BJ (cell line): ENCODE results near the gene OPCML. TPM values are rescaled to one million over a fixed set of nuclear protein-coding genes. Genes with fewer than 3 reads are reported as not detected.

Experiments used
- CTCF ChIA-PET: fragments of 350-600 bp; formaldehyde crosslinking; extraction: SDS; loops from one replicate; lab custom pipeline; 2021; ENCODE audit warnings: antibody characterized with exemption, inconsistent platforms; lab: Yijun Ruan, JAX
- POLR2A ChIA-PET: fragments of 300-600 bp; sonication (Branson Sonifier 250); formaldehyde crosslinking; extraction: SDS; loops from one replicate; lab custom pipeline; 2021; ENCODE audit warnings: antibody characterized with exemption; lab: Charles Lee
- DNase-seq: peaks from one replicate; pipeline ENCODE4 v3.0.0-alpha.2; 2011; ENCODE audit warnings: low read depth
- H3K27me3 ChIP-seq: 2 replicates; pipeline ENCODE4 v1.6.0; 2011; ENCODE audit warnings: low read length; ENCODE audit not compliant: control insufficient read depth, insufficient read depth
- H3K36me3 ChIP-seq: 2 replicates; pipeline ENCODE4 v1.5.1; 2011; ENCODE audit warnings: low read length; ENCODE audit not compliant: control insufficient read depth, insufficient read depth
- H3K4me3 ChIP-seq: 2 replicates; pipeline ENCODE4 v1.5.1; 2011; ENCODE audit warnings: low read depth, mild to moderate bottlenecking, control low read depth, low read length
- polyA plus RNA-seq: library from polyadenylated mRNA; depleted of rRNA; stranded (reverse); fragments of >200 nt; gene quantifications from 2 replicates; pipeline ENCODE4 v1.2.3, GENCODE V29; 2011
- TF ChIP-seq, protein P1 (sequence below): IDR thresholded peaks from 2 replicates; pipeline ENCODE4 v1.5.1; 2011; ENCODE audit warnings: low read depth, mild to moderate bottlenecking, control low read depth, inconsistent platforms, low read length, moderate library complexity; ENCODE audit not compliant: insufficient read depth

The OPCML gene
- polyA plus RNA-seq, 1 experiment, result 2.0 TPM

DNA sequence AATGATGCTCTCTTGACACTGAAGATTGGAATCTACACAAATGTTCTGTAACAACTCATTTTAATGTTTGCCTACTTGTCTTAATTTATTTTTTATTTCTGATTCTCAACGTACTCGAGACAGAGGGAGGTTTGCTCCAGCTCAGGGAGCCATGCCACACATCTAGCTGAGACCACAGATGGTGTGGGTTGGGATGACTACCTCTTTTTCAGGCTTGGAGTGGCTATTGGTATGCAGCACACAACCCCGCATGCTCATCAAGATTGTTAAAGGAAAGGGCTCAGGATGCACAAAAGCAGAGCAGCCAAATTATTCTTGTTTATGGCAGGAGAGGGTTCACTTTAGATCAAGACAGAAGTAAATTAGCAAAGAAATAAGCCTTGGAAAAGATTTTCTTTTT is 424.5 kb downstream of the OPCML start:
- ChIA-PET CTCF (no interaction called here), POLR2A (no interaction called here)
- TF ChIP-seq, protein P1, sequence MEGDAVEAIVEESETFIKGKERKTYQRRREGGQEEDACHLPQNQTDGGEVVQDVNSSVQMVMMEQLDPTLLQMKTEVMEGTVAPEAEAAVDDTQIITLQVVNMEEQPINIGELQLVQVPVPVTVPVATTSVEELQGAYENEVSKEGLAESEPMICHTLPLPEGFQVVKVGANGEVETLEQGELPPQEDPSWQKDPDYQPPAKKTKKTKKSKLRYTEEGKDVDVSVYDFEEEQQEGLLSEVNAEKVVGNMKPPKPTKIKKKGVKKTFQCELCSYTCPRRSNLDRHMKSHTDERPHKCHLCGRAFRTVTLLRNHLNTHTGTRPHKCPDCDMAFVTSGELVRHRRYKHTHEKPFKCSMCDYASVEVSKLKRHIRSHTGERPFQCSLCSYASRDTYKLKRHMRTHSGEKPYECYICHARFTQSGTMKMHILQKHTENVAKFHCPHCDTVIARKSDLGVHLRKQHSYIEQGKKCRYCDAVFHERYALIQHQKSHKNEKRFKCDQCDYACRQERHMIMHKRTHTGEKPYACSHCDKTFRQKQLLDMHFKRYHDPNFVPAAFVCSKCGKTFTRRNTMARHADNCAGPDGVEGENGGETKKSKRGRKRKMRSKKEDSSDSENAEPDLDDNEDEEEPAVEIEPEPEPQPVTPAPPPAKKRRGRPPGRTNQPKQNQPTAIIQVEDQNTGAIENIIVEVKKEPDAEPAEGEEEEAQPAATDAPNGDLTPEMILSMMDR, result no peak
- Histone ChIP-seq H3K4me3 (no peak overlapping the region), H3K36me3 (no peaks in the 10 kb centered on the region), H3K27me3 (no peaks in the 10 kb centered on the region)
- DNase-seq, result no peak

DNA sequence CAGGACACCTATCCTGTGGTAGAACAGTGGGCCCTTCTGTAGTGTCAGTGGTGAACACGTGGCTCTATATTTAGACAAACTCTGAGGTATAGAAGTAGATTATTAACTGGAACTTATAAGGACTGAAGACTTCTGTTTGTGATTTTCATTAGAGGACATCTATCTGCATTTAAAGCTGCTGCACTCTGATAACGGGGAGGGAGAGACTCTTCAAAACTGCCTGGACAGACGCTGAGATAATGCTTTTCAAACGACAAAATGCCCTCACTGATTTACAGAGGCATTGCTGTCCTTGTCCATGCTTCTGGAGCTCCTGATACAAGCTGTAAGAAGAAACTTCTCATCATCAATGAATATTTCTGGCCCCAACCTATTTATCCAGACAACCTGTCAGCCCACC is 425.2 kb downstream of the OPCML start:
- no peak for DNase-seq
- no peaks in the 10 kb centered on the region for H3K36me3 ChIP-seq
- no peak overlapping the region for H3K4me3 ChIP-seq
- H3K27me3 ChIP-seq, result no peaks in the 10 kb centered on the region
- TF ChIP-seq, protein P1, result no peak
- ChIA-PET CTCF (no interaction called here), POLR2A (no interaction called here)

DNA sequence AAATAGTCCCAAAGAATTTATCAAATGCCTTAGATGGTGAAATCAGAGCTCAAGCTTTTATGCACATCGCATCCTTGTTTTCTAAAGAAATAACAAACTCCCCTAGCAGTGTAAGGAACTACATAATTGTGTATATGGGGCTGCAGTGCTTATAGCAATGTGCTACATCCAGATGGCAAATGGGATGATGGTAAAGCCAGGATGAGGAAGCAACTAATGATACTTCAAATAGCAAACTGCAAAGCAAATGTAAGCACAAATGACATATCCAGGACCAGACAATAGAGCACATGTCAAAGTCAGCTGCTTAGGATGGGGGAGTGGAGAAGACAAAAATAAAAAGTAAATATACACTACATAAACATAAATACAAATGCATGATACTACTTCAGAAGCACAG is 425.9 kb downstream of the OPCML start:
- DNase-seq, result no peak
- Histone ChIP-seq H3K4me3 (no peak overlapping the region), H3K27me3 (no peaks in the 10 kb centered on the region), H3K36me3 (no peaks in the 10 kb centered on the region)
- TF ChIP-seq, protein P1, result no peak
- POLR2A ChIA-PET, result no interaction called here
- CTCF ChIA-PET, result no interaction called here

DNA sequence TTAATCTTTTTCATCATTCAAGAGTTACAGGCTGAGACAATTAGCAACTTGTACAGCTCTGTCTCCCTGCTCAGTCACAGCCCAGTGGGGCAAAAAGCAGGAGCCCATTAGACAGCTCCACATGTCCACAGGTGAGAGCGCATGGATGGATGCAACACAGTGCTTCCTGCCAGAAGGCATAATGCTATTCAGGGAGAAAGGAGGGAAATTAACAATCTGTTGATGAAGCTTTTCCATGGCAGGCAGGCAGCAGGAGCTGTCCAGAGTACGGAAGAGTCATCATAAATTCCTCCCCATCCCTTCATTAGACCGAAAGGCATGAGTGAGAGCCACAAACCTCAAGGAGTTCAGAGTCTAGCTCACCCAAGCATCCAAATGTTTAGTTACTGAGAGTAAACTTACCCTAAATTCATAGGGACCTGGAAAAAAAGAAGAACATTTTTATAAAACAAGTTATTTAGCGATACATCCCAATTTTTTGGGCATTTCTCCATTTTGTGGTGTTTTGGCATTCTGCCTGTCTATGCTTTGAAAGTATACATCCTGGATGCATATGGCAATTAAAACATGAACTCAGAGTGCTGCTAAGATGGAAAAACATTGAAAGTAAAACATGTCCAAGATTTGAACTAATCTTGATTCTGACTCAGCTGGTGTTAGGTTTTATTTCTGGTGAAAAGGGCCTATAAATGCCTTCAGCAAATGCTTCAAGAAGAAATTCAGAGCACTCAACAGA is 428.1 kb downstream of the OPCML start:
- Histone ChIP-seq H3K4me3 (no peak overlapping the region), H3K27me3 (no peaks in the 10 kb centered on the region), H3K36me3 (no peaks in the 10 kb centered on the region)
- CTCF ChIA-PET, result interaction anchor here (0.9 to 1.2 kb wide), 2 partner anchors 13 to 18 kb away, joined by 3 to 5 read pairs; no protein-coding TSS in a partner anchor
- TF ChIP-seq, protein P1, result no peak
- POLR2A ChIA-PET, result no interaction called here
- DNase-seq, result no peak

DNA sequence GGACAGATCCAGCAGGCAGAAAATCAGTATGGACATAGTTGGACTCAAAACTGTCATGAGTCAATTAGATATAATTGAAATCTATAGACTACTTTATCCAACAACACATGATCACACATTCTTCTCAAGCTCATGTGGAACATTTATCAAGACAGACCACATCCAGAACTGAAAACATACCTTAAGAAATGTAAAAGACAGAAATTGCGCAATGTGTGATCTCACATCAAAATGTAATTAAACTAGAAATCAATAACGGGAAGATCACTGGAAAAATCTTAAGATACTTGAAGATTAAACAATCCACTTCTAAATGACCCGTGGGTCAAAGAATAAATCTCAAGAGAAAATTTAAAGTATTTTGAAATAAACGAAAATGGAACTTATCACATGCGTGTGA is 435.3 kb downstream of the OPCML start:
- TF ChIP-seq, protein P1, result no peak
- DNase-seq, result no peak
- POLR2A ChIA-PET, result no interaction called here
- H3K36me3 ChIP-seq, result no peaks in the 10 kb centered on the region
- no peaks in the 10 kb centered on the region for H3K27me3 ChIP-seq
- CTCF ChIA-PET, result no interaction called here
- H3K4me3 ChIP-seq, result no peak overlapping the region
